DMS153 treated with DMSO at 0.1 percent for 48 hours (cell line): ENCODE data around the gene SGCG.

ENCODE experiments used
- DNase-seq: peaks from one replicate; lab custom pipeline; 2025; ENCODE audit not compliant: unreplicated experiment; lab: John Stamatoyannopoulos, UW

Gene SGCG

DNA sequence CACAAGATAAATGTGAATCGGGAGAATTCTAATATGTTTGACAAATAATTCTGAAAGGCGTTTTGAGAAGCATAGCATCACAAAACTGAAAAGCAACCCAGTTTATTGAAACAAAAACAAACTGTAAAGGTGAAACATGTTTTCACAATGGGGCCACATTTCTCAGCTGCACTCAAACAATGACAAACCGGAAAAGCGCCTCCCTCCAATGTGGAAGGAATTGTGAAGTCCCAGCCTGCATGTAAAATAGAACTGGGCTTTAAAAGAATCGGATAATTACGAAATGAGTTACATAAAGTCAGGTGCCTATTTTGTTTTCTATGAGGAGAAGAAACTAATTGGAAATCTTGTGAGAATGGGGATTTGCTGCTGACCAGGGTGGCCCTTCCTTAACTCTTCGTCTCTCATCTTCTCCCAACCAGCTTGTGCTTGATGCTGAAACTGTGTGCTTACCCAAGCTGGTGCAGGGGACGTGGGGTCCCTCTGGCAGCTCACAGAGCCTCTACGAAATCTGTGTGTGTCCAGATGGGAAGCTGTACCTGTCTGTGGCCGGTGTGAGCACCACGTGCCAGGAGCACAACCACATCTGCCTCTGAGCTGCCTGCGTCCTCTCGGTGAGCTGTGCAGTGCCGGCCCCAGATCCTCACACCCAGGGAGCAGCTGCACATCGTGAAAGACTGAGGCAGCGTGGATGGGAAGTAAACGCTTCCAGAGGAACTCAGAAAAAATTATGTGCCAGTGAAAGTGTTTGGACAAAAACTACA lies 143.3 kb downstream of the SGCG start:
- DNase-seq = no peak

DNA sequence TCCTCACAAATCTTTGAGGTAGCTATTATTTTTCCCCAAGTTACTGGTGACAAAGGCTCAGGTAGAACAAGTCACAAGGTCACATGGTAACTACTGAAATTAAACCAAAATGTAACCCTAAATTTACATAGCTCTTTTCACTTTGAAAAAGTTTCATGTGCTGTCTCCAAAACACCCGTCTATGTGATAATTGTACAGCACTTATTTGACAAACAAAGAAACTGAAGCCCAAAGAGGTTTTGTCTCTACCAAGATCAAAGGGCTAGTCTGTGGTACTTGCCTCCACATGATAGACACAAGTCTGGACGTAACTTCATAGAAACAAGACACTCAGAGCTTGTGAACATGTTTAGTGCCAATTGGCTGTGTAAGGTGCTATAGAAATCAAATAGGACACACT lies 144.4 kb downstream of the SGCG start:
- no peak for DNase-seq

DNA sequence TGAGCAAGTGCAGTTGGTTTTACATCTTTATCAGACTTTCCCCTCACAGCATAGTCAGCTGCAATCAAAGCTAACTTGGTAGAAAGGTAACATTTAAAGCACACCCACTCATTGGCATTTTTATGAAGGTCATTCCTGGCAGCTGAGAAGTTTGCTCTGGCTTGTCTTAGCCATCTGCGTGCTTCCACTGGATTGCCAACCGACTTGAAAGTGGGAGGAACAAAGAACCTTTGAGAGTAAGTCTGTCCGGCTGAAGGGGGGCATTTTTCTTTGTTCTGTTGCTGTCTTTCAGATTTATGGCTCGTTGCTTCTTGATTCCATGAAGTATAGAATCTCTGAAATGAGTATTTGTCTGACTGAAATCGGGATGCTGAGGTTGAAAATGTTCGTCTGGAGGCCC lies 149.6 kb downstream of the SGCG start:
- no peak for DNase-seq

DNA sequence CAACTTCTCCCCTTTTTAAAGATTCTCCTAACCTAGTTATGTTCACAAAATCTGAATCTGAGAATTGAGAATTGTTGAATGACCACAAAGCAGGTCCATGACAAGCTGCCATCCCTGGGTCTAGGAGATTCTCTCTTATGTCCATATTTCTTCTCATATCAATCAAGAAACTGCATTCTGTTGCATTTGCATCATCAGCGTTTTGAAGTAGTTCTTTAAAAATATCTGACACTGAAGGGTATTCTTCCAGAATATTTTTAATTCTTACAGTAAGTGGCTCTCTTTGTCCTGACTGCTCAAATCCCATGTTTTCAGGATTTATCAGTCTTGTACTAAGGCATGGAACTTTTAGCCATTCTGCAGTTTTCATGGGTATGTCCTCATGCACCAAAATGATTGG lies 158.4 kb downstream of the SGCG start:
- no peak for DNase-seq

DNA sequence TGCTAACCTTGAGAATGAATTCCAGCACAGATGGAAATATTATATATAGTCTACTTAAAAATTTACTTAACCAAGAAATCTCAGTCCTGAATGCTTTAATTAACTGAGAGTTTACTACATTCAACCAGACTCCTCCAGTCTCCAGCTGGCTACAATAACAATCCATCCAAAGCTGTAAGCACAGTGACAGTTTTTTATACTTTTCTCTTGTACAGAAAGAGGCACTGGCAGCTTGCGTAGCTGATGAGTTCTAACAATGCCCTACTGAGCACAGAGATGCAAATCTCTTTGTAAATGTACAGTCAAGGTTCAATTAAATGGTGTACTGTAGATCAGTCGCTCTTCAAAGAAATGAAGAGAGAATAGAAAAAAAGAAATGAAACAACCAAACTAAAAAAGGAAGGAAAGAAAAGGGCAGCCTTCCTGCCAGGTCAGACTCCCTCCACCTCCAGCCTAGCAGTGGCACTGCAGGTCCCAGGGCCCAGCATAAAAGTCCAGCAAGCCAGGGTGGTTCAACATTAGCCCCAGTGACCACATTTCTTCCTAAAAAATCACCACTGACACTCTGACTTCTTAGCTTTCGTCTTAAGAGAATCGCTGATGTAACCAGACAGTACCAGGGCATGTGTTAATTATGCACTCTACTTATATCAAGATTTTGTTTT lies 164.3 kb downstream of the SGCG start:
- DNase-seq = no peak

DNA sequence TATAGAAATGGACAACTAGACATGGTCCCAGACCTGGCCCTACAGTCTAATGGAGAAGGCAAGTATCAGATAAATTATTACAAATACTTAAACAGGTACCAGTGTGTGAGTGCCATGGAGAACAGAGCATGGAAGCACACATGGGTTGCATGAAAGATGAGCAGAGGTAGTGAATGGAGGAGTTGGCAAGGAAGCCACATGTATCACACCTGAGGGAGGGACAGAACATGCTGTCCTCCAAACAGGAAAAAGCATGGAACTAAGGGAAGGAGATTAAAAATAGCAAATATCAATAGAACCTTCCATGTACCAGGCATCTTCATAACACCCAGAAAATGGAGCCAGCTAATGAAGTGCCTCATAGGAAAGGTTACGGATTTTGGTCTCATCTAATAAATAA lies 166.8 kb downstream of the SGCG start:
- DNase-seq = no peak

DNA sequence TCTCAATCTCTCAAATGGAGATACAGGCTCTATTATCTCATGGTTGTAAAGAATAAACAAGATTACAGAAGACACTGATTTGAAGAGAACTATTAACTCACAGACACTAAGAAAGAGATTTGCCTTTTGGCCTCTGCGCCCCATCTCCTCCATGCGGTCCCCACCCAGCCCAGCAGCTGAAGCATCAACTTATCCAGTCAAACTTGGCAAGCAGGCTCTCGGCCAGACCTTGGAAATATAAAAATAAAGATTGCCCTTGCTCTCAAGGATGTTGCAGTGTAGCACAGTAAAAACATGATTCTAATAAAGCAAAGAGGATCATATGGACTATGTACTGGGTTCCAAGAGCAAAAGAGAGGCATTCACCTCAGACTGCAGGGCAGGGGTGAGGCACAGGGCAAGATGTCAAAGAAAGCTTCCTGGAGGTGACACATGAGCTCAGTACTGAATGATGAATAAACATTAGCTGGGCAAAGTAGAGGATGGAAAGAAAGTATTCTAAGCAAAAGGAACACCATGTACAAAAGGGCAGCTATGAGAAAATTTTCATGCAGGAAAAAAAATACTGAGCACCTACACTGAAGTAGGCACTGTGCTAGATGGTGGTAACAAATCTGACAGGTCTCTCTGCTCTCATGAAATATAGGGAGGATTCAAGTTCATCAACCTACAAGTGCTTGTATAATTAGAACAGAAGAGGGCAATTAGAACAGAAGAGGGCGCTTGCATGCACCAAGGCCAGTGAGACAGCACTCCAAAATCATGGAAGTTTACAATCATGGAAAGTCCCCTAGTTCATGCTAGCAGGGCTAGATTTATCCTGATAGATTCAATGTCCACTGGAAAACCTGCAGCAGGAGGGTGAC lies 167.7 kb downstream of the SGCG start:
- no peak for DNase-seq

DNA sequence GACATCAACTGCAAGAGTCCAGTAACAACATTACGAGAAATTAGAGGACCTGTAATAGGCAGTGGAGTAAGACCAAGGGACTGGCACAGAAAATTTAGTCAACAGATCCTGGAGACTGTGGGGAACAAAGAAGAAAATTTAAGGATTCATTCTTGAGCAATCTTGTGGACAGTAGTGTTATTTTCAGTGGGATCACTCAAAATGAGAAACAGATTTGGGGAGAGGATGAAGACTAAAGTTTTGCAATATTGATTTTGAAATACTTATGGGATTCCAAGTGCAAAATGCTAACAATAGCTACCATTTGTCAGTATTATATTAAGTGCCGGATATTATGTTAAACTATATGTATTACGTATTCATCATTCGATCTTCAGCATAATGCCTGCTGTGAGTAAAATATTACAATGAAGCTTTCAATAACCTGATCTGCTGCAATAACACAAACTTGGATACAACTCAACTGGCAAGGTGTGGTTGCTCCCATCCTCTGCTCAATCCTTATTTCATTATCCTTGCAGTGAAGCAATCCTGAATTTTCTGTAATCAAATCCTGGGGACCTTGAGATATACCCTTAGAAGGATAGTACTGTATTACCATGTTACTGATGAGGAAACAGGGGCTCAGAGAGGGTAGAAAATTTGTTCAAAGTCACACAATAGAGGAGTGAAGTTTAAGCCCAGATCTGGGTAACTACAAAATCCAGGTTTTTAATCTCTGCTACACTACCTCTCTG lies 168.6 kb downstream of the SGCG start:
- no peak for DNase-seq

DNA sequence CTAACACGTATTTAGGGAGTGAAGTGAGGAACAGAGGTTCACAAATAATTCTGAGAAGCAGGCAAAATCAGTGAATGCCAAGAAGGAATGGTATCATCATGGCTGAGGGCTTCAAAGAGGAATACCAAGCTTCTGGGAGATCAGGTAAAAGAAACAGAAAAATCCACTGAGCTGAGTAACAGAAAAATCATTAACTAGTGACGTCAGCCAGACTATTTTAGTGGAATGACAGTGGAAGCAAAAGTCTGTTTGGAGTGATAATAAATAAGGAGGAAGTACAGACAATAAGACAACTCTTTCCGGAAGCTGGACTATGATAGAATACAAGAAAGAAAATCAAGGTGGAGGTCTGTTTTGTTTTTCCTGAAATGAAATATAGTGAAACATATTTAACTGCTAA lies 169.2 kb downstream of the SGCG start:
- no peak for DNase-seq

DNA sequence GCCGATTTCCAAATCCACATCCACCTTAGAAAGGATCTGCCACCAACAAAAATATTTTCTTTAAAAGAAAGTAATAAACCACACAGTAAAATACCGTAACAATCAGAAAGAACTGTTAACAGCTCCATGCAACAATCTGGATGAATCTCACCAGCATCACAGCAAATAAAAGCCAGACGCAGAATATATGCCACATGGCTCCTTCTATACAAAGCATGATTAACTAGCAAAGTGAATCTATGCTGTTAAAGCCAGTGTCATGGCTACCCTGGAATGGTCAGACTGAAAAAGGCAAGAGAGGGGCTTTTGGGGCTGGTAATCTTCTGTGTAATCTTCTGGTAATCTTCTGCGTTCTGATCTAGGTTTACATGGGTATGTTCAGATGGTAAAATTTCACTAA lies 171.4 kb downstream of the SGCG start:
- no peak for DNase-seq

DNA sequence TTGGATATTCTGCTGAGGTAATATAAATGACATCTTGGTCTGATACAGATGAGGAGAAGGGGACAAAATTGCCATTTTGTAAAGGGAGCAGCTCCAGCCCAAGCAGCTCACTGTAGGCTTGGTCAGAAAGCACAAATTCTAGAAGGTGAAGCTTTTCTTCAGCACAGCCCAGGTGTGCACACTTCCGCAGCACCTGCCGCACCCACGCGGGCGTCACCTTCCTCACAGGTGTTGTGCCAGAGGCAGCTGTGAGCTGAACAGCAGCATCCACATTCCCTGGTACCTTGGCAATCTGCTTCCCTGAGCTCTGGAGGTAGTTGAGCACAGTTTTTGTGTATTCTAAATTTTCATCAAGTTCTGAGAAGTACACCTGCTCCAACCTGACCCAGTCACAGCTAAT lies 173.7 kb downstream of the SGCG start:
- DNase-seq = no peak

DNA sequence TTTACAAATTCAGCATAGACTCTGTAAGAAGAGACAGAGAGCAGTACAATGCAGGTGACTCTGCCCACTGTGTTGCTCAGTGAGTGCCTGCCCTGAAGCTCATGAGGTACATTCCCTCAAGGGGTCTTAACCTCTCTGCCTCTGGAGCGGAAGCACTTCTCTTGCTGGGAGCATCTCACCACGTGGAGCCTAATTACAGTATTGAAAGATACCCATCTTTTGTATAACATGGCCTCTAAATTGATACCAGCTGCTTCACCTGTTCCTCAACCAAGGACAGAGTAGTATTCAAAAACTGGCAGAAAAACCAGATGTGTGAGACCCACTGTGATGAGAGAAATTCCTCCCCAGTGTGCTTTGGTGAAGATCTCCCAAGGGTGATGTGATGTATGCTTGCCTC lies 175.6 kb downstream of the SGCG start:
- no peak for DNase-seq

DNA sequence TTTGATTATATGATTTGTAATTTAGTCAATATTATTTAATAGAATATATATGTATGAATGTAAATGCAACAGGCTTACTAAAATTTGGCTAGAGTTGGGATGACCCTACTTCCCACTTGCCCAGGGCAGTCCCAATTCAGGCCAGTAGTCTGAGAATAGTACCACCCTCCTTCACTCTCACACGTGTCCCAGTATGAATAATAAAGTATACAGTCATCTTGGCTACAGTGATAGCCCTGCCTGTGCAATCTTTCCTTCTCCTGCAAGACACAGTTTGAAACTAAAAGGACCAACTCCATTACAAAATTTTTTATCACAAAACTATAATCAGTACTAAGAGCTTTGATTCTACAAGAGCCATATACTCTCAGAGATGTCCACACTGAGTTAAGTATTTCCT lies 176.6 kb downstream of the SGCG start:
- no peak for DNase-seq

DNA sequence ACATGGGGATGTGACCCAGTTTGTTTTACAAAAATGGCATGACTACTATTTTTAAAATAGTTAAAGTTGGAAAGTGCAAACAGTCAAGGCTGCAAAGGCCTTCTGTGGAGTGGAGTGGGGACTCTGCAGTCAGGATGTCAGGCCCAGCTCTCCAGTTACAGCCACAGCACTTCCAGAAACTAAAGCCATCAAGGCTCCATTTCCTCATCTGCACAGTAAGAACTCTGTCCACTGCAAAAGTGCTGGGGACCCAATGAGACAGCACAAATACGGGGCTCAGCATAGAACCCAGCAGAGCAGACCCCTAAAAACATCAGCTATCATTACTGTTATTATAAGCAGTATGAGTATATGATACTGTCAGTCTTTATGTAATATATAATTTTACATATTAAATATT lies 179.1 kb downstream of the SGCG start:
- no peak for DNase-seq

DNA sequence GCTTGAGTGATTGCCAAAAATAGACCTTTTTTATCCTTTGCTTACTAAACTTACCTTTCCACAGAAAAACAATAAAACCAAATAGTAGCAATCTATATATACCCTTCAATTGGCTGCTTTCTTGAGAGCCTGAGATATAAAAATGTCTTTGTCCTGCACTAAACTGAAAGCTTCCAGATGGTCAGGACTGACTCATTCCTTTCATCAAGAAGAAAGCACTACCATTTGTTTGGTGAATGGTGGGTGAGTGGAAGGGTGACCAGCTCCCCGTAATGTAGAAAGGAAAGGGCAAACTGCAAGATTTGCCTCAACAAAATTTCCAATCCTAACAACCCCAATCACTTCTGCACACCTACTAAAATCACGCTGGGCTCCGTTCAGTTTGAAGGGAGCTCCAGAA lies 184.9 kb downstream of the SGCG start:
- DNase-seq = no peak

DNA sequence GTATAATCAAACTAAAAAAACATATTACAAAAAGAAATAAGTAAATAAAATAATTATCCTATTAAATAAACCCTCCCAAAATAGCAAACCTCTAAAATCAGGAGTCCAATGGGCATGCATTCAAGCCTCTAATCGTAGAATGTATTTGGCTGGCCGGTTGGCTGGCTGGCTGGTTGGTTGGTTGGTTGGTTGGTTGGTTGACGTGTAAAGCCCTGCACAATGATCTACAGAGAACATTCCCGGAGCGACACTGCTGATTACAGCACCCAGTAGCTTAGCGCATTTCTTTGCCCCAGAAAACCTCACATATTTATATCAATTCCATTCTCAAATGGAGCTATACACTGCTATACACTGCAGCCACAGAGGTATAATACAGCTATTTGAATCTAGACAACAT lies 187.1 kb downstream of the SGCG start:
- no peak for DNase-seq

DNA sequence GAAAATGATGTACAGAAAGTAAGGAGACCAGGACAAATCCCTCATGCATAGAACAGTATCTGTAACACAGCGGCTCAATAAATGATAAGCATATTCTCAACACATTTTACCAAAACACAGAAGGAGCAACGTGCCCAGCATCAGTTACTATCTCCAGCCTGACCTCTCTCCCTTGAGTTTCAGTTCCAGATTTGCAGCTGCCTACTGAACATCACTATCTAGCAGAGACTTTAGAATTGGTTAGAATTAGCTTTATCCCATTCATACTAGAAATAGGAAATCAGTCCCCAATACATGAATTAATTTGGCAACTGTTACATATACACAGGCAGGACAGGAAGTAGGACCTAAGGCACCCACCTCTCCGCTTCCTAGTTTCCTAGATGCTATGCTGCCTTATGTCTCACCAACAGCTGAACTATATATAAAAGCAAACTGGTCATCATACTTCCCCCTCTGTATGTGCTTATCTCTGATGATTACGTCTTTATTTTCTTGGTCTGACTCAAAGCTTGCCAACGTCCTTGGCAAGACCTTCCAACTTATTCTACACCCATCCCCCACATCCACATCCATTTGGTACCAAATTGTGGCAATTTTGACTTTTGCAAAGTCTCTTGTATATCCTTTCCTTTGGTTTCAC lies 191.6 kb downstream of the SGCG start:
- DNase-seq = no peak
